GM19468 (cell line): ENCODE measurements around the gene NR4A2.

ENCODE experiments used
- ATAC-seq: cut with Tn5 transposase; IDR thresholded peaks from one replicate; pipeline ENCODE4 v1.9.1; 2021; ENCODE audit warnings: mild to moderate bottlenecking, moderate library complexity, moderate number of reproducible peaks; ENCODE audit not compliant: unreplicated experiment; ENCODE audit errors: extremely low read depth

NR4A2 gene

DNA sequence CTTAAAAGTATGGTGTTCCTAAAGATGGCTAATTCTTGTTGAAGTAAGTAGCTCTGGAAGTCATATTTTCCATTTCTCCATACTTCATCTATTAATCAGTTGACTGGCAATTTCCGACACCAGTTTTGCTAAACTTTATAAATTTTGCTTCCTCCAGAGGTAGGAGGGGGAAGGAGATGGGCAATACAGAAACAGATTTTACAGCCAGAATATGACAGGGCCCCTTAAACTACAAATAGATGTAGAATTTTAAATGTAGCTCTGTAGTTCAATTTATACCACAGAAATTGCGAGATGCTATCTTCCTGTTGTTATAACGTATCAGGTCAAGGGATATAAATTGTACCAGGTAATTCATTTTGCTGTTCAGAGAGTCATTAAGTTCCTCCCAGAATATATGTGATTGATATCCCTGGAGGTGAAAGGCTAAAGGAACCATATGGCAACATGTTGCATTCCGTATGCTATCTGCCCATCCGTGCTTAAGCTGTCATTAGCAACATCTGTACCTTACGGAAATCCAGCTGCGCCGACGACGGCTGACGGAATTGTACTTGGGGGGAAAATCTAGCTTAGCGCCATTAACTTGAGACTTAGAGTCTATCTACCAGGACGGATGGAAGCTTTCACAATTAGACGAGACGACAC is 8.4 kb upstream of the NR4A2 start:
- ATAC-seq = no peak

DNA sequence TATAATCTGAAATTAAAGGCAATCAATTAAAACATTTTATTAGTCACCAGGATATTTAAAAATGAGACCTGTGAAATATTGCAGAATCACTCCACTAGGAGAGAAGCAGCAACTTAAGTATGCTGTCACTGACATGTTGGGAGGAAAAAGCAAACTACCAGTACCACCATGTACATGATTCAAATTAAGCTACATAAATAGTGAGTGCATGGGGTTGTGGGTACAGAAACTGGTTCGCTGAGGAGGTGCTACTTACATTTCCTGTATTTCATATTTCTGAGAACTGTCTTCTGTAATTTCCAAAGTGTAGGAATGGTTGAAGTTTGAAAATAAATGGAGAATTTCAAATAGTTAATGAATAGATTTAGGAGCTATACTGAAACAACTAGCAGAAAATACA is 7.9 kb upstream of the NR4A2 start:
- no peak for ATAC-seq

DNA sequence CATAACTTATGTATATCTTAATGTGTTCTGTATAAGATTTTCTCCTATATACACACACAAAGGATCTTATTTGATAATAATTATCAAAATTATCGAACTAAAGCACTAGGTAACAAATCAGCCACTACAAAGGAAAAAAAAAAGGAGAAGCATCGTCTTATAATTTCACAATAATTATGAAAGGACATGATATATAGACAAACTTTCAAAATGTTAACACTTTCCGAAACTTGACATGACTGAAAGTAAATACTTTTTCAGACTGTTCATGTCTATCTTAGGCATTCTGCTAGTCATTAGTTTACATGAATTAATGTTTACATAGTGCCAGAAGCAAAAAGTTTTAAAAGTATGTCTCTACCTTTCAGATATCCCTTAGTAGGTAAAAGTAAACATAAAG is 7.3 kb upstream of the NR4A2 start:
- ATAC-seq = no peak

DNA sequence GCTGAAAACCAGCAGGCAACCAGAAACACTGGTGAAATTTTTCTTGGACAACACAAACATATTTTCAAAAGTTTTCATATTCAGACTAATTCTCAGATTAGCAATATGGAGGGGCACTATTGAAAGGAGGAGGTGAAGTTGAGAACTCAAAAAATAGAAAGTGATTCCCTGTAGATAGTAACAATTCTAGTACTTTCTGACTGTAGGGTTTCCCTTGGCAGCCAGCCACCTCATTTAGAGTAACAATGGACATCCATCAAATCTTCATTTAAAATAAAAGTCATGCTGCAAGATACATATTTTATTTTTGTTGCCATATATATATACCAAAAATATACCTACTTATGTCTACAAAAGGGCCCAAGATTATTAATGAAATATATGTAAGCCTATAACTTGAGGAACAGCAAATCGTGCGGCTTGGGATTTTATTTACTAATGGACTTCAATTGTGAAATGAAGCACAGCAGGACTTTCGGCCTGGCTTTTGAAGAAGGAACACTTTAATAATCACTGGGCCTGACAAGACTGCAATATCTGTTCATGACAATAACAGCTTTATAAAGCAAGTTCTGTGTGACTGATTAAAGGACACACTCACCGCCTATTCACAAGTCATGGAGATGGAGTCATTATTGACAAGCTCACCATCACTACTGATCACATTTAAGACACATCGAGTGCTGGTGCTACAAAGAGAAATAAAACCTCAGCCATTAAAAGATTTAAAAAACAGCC is 6.8 kb upstream of the NR4A2 start:
- no peak for ATAC-seq

DNA sequence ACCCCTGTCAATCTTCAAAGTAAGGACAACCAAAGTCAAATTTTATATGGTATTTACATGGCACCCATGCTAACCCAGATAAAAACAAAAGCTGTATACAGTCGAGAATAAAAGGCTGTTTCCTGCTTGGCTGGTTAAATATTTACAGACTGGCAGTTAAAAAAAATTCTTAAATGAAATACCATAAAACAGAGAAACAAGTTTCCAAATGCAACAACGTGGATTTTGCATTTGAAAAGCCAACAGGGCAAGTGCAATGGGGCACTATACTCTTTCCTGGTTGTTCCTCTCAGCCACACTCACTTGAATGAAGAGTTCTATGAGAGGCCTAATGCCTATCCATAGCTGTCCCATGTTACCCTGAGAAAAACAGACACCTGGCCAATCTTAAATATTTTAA is 6.1 kb upstream of the NR4A2 start:
- no peak for ATAC-seq

DNA sequence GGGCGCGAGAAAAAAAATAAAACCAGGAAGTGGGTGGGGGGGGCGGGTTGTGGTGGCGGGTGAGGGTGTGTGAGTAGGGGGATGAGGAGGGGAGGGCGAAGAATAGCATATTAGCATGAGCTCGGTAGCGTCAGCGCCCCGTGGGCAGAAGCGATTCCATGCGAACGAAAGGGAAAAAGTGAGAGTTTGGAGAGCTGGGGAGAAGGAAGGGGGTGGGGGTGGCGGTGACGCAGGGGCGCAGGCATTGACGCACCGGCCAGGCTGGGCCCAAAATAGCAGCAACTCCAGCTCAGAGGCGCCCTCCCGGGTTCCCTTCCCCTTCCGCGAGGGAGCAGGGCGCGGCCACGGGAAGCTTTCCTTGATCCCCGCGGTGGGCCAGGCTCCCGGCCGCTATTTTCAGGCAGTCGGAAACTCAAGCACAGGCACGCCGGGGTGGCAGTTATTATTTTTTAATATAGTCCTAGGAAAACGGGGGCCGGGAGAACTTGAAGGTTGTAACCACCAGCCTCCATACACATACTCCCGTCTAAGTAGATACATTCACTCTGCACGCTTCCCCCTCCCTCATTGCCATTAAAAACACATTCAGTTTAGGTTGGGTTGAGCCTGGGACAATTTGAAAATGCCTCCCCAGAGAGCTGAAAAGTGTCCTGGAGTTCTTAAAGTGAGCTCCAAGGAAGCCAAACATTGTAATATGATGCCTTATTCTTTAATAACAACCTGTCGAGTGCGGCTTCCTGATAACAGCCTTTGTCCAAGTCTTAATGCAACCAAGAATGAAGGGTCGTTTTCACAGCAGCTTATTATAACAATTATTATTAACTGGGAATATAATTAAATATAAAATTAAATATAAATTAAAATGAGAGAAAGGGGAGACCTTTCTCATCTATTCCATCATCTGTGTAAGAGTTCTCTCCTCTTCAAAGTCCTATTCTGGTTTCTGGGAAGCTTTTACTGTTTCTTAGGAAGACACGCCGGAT is 2.3 kb upstream of the NR4A2 start:
- no peak for ATAC-seq

DNA sequence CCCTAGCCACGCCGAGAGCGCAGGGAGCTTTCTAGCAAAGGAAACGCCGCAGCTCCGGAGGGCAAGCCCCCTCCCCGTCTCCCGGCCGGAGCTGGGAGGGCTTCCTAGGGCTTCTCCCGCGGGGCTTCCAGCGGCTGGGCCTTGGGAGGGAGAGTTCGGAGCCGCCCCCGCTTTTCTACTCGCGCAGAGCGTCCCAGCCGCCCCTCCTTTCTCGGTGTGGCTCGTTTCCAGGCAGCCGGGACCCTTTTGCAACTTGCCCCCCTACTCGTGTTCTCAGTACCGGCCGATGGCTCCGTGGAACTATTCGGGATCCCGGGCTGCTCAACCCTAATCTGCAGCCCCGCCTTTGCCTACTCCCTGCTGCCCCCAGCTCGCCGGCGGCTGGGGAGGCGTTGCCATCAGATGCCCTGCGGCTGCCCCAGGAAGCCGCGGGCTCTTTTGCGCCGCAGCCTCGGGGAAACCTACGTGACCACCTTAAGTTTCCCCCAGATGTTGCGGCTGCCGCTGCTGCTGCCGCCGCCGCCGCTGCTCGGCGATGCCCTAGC is 1.5 kb upstream of the NR4A2 start:
- ATAC-seq = peak; percentile 36

DNA sequence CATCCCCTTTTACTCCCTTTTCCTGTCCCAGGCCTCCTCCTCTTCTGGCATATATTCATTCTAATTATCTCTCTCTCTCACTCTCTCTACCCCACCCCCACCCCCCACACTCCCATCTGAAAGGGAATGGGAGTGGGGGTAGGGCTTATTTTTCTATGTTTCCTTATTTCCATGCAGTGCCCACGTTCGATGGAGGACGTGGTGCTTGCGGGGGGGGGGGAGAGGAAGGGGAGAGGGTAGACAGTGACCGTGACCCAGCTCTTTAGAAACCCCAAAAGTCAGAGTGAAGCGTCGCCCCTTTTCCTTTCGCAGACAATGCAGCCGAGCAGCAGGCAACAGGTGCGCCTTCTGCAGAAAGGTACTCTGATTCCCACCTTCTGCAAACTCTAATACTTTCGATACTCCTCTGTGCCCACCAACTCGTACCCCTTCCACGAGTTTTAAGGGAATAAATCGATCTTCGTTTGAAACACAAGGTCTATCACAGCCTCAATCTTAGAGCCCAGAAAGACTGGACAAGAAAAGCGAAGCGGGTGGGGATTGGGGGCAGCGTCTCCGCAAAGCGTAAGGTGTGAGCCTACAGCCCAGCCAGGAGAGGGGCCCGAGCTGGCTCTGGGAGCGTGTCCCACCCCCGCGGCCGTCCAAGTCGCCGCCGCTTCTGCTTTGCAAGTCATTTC is 891 bp upstream of the NR4A2 start:
- no peak for ATAC-seq

DNA sequence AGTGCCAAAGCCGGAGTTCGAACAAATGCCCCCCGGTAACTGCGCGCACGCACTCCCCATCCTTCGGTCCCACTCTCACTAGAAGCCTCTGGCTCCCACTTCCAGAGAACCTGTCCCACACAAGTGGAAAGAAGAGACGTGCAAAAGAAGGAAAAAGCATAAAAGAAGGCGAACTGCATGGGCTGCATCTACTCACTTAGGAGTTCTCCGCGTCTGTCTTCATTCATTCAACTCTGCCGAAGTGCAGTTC is 312 bp downstream of the NR4A2 start:
- ATAC-seq = no peak

DNA sequence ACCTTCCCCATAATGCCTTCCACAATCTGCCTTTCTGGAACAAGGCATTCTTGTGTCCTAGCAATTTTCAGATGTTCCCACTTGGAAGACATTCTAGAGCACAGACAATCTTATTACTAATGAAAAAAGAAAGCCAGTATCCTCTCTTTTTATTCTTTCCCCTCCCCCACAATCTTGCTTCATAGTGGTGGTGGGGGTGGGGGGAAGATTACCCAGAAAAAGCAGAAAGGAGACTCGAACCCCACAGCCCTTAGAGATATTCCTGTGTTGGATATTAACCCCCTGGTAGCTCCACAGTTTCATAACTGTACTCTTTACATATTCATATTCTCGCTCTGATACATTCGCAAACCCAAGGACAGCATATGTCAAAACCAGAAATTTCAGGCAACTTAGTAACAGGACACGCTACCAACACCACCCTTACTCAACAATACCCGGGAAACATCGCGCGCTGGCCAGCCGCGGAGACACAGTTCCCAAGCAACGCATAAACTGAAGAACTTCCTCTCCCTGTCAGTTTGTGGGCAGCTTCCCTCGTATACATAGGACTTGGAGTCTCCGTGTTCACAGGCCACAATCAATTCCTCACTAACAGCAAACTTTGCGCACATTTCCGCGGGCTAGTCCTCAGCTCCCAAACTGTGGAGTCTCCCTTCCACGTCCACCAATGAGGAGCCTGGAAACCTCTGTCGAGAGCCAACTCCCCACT is 793 bp downstream of the NR4A2 start:
- ATAC-seq = no peak

DNA sequence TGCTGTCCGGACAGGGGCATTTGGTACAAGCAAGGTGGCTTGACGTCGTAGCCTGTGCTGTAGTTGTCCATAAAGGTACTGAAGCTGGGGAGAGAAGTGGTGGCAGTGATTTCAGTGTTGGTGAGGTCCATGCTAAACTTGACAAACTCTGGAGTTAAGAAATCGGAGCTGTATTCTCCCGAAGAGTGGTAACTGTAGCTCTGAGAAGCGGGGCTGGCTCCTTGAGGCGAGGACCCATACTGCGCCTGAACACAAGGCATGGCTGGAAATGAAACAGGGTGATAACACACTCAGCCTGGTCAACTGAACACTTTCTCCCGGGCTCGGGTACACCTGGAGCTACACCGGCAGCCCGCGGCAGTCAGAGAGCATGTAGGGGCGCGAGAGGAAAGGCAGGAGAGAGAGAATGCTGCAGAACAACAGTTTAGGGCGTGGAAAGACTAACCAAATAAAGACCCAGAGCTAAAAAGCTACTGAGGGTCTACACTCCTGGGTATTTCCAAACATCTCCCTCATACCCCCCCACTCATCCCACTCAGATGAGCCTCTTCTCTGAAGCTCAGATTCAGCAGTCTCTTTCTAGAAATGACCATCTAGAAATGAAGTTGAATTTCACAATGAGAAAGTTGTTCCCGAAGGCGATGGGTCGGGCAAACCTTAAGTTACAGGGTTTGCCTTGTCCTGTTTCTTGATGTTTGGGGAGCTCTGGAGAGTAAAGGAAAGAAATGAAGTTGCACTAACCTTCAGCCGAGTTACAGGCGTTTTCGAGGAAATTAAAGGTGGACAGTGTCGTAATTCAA is 2.4 kb downstream of the NR4A2 start:
- ATAC-seq = no peak

DNA sequence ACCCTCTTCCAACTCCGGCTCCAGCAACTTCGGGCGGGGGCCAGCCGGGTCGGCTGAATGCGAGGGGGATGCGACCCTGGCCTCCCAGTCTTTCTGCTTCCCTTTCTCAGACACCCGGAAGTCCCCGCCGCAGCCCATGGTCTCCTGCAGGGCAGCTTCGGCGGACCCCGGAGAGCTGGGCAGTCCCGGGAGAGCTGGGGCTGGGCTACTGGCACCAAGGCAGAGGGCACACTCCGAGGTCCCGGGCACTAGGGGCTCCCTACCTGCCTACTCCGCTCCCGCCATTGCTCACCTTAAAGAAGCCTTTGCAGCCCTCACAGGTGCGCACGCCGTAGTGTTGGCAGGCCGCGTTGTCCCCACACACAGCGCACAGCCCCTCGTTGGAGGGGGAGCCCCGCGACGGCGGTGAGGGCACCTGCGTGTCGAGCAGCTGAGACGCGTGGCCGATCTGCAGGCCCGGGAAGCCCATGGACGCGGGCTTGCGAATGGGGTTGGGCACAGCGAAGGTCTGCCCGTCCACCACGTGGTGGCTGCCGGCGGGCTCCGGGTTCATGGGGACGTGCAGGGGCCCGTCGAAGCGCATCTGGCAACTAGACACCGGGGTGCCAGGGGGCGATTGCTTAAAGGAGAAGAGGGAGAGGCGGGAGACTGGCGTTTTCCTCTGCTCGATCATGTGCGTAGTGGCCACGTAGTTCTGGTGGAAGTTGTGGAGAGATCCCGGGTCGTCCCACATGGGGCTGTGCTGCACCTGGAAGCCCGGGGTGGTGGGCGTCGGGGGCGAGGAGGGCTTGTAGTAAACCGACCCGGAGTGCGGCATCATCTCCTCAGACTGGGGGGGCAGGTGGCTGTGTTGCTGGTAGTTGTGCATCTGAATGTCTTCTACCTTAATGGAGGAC is 3.2 kb downstream of the NR4A2 start:
- ATAC-seq = no peak

DNA sequence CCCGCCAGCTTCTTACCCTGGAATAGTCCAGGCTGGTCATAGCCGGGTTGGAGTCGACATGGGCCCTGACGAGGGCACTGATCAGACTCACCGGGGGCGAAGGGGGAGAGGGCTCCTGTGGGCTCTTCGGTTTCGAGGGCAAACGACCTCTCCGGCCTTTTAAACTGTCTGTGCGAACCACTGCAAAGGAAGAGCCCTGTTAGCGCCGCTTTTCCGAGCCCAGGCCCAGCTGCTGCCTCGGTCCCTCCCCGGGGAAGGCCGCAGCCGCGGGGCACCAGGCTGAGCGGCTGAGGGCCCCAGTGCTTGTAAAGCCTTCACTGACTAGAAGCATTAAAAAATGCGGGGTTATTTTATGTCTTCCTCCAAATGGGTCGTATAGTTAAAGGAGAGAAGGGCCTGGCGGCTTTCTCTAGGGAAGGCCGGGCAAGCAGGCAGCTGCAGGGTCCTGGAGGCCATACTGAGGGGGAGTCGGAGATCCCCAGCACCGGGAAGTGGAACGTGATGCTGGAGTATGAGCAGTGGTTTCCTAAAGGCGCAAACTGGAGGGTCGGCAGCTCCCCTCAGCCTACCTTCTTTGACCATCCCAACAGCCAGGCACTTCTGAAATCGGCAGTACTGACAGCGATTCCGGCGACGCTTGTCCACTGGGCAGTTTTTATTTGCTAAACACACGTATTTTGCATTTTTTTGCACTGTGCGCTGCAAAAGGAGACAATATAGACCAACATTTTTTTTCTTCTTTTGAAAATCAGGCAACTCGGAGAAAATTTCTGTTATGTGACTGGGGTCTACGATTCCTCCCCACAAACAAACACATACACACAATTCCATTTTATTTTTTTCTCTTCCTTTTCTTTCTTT is 4.5 kb downstream of the NR4A2 start:
- ATAC-seq = no peak

DNA sequence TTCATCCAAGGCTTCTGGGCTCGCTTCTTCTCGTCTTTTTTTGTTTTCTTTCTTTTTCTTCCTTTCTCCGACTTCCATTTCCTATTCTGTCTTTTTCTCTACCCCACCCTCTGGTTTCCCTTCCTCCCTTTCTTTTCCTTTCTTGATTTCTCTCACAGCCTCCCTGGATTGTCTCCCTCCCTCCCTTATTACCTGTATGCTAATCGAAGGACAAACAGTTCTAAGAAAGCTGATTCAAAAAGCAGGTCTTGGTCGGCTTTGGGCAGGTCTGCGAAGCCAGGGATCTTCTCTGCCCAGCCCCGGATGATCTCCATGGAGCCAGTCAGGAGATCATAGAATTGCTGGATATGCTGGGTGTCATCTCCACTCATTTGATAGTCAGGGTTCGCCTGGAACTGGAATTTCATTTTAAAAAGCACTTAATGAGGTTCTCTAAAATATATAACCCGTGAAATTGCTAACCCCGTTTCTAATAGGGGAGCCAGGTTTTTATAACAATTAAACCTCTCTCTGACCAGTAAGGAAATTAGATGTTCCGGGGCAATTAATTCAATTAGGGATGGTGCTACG is 5.9 kb downstream of the NR4A2 start:
- ATAC-seq = no peak

DNA sequence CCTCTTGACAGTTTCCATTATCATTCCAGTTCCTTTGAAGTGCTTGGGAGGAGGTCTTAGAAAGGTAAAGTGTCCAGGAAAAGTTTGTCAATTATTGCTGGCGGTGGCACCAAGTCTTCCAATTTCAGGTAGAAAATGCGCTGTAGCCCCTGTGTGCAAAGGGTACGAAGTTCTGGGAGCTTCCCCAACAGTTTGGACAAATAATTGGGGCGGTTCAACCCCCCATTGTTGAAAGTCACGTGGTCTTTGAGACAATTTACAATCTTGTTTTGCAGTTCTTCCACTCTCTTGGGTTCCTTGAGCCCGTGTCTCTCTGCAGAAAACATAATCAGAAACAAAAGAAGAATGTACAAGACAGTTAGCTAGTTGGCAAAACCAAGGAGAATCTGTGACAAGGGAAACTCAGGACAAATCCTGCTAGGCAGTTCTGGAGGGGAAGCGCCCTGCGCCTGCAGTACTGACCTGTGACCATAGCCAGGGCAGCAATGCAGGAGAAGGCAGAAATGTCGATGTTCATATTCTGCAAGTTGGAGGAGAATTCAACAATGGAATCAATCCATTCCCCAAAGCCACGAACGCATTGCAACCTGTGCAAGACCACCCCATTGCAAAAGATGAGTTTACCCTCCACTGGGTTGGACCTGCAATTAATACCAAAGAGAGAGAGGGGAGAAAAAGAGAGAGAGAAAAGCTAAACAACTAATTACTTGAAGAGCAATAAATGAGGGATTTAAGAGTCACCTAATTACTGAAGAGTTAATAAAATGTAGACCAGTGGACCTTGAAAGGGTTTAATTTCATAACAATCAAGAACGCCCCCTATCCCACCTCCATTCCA is 6.6 kb downstream of the NR4A2 start:
- ATAC-seq = no peak

DNA sequence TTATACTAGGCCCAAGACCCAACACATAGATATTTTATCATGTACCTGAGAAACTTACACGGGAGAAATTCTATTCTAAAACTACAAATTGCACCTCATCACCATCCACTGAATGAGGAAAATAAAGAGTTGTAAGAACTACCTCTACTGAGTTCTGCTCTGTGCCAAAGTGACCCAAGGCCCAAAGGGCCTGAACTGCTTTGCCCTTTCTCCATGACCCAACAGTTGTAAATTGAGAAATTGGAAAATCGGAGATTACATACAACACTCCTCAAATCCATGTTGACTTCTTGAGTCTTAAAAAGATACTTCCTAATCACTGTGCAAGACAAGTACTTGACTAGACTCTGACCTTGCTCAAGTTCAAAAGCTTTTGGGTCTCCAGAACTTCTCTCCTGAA is 8.8 kb downstream of the NR4A2 start:
- no peak for ATAC-seq
